ENCODE results near the gene SP2.

Gene SP2

DNA sequence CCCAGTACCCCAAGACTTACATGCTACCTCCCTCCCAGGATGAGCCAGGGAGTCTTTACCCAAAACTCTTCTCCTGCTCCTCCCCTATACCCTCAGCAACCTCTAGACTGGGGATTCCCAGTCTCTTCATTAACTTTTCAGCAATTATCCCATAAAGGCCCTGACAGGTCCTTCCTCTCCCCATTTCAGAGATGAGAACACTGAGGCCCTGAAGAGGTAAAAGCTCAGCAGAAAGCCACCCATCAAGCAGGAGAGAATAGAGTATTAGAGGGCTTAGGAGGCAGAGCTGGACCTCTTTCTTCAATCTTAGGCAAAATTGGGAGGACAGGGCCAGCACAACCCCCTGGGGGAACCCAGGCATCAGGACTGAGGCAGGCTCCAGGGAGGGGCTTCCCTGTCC, 39.2 kb upstream of the SP2 start:
- Histone ChIP-seq H3K27me3 (replicated peaks; ENCODE audit: control insufficient read depth, insufficient read depth, low read length) (peaks cover 4% of the 10 kb centered on the region), H3K36me3 (ENCODE audit: control insufficient read depth, insufficient read depth, low read length) (no peaks in the 10 kb centered on the region), H3K4me3 (replicated peaks; ENCODE audit: low read depth, low read length) (no peak overlapping the region)
- no peak for DNase-seq (ENCODE audit: extremely low read depth, insufficient read length)
- TF ChIP-seq, protein P1, sequence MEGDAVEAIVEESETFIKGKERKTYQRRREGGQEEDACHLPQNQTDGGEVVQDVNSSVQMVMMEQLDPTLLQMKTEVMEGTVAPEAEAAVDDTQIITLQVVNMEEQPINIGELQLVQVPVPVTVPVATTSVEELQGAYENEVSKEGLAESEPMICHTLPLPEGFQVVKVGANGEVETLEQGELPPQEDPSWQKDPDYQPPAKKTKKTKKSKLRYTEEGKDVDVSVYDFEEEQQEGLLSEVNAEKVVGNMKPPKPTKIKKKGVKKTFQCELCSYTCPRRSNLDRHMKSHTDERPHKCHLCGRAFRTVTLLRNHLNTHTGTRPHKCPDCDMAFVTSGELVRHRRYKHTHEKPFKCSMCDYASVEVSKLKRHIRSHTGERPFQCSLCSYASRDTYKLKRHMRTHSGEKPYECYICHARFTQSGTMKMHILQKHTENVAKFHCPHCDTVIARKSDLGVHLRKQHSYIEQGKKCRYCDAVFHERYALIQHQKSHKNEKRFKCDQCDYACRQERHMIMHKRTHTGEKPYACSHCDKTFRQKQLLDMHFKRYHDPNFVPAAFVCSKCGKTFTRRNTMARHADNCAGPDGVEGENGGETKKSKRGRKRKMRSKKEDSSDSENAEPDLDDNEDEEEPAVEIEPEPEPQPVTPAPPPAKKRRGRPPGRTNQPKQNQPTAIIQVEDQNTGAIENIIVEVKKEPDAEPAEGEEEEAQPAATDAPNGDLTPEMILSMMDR (IDR thresholded peaks at IDR 0.05; ENCODE audit: insufficient read depth, low read length, poor library complexity, severe bottlenecking), result no peak

DNA sequence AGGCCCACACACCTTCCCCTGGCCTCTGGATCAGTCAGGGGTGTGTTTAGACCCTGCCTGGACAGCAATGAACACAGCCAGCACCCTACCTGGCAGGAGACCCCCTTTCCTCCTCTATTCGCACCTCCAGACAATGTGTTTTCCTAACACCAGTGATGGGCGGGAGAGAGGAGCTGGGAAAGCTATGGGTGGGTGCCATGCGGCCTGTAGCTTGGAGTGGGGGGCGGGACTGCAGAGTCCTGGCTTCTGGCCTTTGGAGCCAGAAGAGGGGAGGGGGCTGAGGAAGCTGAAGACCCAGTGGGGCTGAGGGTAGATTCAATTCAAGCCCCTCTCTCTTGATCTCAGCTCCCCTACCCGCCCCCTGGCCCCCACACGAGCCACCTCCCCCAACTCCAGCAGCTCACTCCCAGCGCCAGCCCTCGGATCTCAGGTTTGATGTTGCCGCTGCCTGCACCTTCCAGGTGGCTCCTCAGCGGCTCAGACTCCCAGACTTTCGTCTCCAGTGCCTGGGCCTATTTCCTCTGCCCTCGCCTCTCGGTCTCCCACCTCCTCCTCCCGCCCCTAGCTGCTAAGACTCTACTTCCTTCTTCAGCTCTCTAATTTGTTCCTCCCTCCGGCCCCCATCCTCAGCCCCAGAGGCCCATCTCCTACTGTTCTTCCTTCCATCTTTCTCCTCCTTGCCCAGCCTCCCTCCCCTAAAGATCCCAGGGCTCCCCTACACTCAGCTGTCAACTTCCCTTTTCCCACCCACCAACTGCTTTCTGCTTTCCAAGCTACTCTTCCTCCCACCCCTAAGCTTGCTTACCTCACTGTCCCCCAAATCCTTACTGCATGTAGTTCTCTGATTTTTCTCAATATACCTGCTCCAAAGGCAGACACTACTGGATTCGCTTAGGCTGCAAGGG, 38.2 kb upstream of the SP2 start:
- H3K36me3 ChIP-seq (ENCODE audit: control insufficient read depth, insufficient read depth, low read length), result no peaks in the 10 kb centered on the region
- H3K4me3 ChIP-seq (replicated peaks; ENCODE audit: low read depth, low read length), result no peak overlapping the region
- no peak for DNase-seq (ENCODE audit: extremely low read depth, insufficient read length)
- TF ChIP-seq, protein P1 (IDR thresholded peaks at IDR 0.05; ENCODE audit: insufficient read depth, low read length, poor library complexity, severe bottlenecking), result no peak
- peaks cover 4% of the 10 kb centered on the region for H3K27me3 ChIP-seq (replicated peaks; ENCODE audit: control insufficient read depth, insufficient read depth, low read length)

DNA sequence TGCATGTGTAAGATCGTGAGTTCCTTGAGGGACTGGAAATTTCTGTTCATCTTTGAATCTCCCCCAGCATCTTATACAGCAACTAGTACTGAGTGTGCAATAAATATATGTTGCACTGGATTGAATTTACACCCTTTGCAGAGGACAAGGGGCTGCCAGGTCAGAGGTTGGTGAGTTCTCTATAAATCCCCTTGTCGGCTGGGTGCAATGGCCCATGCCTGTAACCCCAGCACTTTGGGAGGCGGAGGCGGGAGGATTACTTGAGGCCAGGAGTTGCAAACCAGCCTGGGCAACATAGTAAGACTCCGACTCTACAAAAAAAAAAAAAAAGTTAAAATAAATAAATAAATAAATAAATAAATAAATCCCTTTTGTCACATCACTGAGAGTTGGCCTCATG, 35.6 kb upstream of the SP2 start:
- TF ChIP-seq, protein P1 (IDR thresholded peaks at IDR 0.05; ENCODE audit: insufficient read depth, low read length, poor library complexity, severe bottlenecking), result no peak
- no peak for DNase-seq (ENCODE audit: extremely low read depth, insufficient read length)
- Histone ChIP-seq H3K27me3 (replicated peaks; ENCODE audit: control insufficient read depth, insufficient read depth, low read length) (no peaks in the 10 kb centered on the region), H3K36me3 (ENCODE audit: control insufficient read depth, insufficient read depth, low read length) (no peaks in the 10 kb centered on the region), H3K4me3 (replicated peaks; ENCODE audit: low read depth, low read length) (no peak overlapping the region)

DNA sequence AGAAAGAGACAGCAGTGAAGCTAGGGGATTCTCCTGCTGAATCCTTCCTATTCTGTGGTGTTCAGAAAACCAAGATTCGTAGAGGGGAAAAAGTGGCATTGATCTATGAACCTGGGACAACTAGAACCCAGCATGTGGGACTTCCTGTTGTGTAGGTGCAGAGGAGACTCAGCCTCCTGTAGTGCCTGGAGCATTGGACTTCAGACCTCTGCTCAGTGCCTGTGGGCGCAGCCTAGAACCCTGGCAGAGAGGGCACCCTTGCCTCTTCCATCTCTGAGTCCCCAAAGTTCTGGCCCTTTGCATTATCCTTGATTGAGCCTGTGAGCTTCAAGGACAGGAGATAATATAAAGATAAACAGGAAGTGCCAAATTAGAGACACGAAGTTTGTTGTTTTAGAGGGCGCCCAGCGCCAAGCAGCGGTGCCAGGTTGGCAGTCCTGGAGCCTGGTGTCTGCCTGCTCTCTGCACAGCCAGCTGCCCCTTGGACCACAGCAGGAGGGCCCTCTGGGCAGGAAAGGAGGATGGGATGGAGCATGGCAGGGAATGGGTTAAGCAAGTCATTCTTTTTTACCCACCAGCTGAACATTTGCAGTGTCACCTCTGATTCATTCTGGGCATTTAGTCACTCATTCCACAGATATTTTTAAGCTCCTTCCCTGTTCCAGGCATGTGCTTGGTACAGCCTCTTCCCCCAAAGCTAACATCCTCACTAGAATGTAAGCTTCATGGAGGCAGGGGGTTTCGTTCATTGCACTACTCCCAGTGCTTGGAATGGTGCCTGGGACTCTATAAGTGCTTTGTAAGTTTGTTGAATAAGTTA, 33.2 kb upstream of the SP2 start:
- no peak for DNase-seq (ENCODE audit: extremely low read depth, insufficient read length)

DNA sequence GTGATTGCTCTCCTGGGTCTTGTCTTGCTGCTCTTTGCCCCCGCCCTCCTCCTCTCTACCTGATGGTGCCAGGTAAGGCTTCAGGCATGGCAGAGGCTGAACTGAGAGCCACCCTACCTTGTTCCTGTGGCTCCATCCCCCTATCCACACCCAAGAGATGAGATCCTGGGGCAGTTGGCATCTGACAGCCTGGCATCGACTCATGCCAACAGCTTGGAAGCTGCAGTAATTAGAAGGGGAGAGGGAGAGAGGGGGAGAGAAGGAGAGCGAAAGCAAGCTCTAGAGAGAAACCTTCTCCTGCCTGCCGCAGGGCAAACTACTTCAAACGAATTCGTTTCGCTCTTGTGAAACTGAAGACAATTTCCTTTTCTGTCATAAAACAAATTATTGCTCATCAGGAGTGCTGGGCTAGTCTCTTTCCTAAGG, 31.2 kb upstream of the SP2 start:
- H3K4me3 ChIP-seq (replicated peaks; ENCODE audit: low read depth, low read length), result no peak overlapping the region
- TF ChIP-seq, protein P1 (IDR thresholded peaks at IDR 0.05; ENCODE audit: insufficient read depth, low read length, poor library complexity, severe bottlenecking), result no peak
- no peak for DNase-seq (ENCODE audit: extremely low read depth, insufficient read length)

More for the DNA sequence above, 33.2 kb upstream of the SP2 start:
- H3K4me3 ChIP-seq (replicated peaks; ENCODE audit: low read depth, low read length), result no peak overlapping the region
- TF ChIP-seq, protein P1 (IDR thresholded peaks at IDR 0.05; ENCODE audit: insufficient read depth, low read length, poor library complexity, severe bottlenecking), result no peak
- H3K36me3 ChIP-seq (ENCODE audit: control insufficient read depth, insufficient read depth, low read length), result no peaks in the 10 kb centered on the region
- H3K27me3 ChIP-seq (replicated peaks; ENCODE audit: control insufficient read depth, insufficient read depth, low read length), result no peaks in the 10 kb centered on the region; the same call in 1 of the 2 replicates

More for the DNA sequence above, 31.2 kb upstream of the SP2 start:
- Histone ChIP-seq H3K36me3 (ENCODE audit: control insufficient read depth, insufficient read depth, low read length) (no peaks in the 10 kb centered on the region), H3K27me3 (replicated peaks; ENCODE audit: control insufficient read depth, insufficient read depth, low read length) (peaks cover 2% of the 10 kb centered on the region)
